Trophoblast cell (in vitro differentiated cells and primary cell): ENCODE measurements around the gene HOTAIR.
A peak's percentile ranks its signal among the peaks of the same experiment; 100 is the strongest.

Experiments used
- DNase-seq, 2 donors: peaks; one replicate each; pipeline ENCODE4 v3.0.0-alpha.2; 2016
- H2AFZ ChIP-seq: 2 replicates; pipeline ENCODE4 v1.6.1; 2013; ENCODE audit warnings: low read length, moderate library complexity, mild to moderate bottlenecking; ENCODE audit not compliant: insufficient read depth, poor library complexity
- H2AK5ac ChIP-seq: 2 replicates; pipeline ENCODE4 v1.6.1; 2013; ENCODE audit warnings: mild to moderate bottlenecking, low read length
- H2BK120ac ChIP-seq: 2 replicates; pipeline ENCODE4 v1.6.1; 2013; ENCODE audit warnings: low read length, mild to moderate bottlenecking, moderate library complexity; ENCODE audit not compliant: insufficient read depth, poor library complexity
- H2BK12ac ChIP-seq: 2 replicates; pipeline ENCODE4 v1.6.1; 2013; ENCODE audit warnings: mild to moderate bottlenecking, low read length, moderate library complexity
- H2BK5ac ChIP-seq: 2 replicates; pipeline ENCODE4 v1.6.1; 2013; ENCODE audit warnings: low read length, low read depth, moderate library complexity, mild to moderate bottlenecking; ENCODE audit not compliant: poor library complexity
- H3K14ac ChIP-seq: 2 replicates; pipeline ENCODE4 v1.6.1; 2013; ENCODE audit warnings: mild to moderate bottlenecking, low read length
- H3K18ac ChIP-seq: 2 replicates; pipeline ENCODE4 v1.6.1; 2013; ENCODE audit warnings: mild to moderate bottlenecking, low read length
- H3K23ac ChIP-seq: 2 replicates; pipeline ENCODE4 v1.6.1; 2013; ENCODE audit warnings: low read length
- H3K27ac ChIP-seq: 2 replicates; pipeline ENCODE4 v1.5.1; 2013; ENCODE audit warnings: low read depth, mild to moderate bottlenecking, inconsistent platforms, low read length, moderate library complexity
- H3K27me3 ChIP-seq: 2 replicates; pipeline ENCODE4 v1.6.1; 2013; ENCODE audit warnings: inconsistent platforms, mild to moderate bottlenecking, low read length, moderate library complexity; ENCODE audit not compliant: insufficient read depth
- H3K36me3 ChIP-seq, 2 experiments: 1 replicate in 1 of 2; 2 replicates in 1 of 2; pipeline ENCODE4 v1.6.1; 2013; ENCODE audit warnings: low read length in 2 of 2, mild to moderate bottlenecking in 2 of 2, moderate library complexity in 1 of 2; ENCODE audit not compliant: insufficient read depth in 2 of 2, control insufficient read depth in 1 of 2
- H3K4ac ChIP-seq: 2 replicates; pipeline ENCODE4 v1.6.1; 2013; ENCODE audit warnings: low read depth, mild to moderate bottlenecking, low read length, moderate library complexity
- H3K4me1 ChIP-seq, 2 experiments: 1 replicate in 1 of 2; 2 replicates in 1 of 2; pipeline ENCODE4 v1.6.1; 2013; ENCODE audit warnings: low read length in 2 of 2, mild to moderate bottlenecking in 2 of 2, moderate library complexity in 1 of 2; ENCODE audit not compliant: insufficient read depth in 2 of 2, control insufficient read depth in 1 of 2
- H3K4me2 ChIP-seq: 2 replicates; pipeline ENCODE4 v1.6.1; 2013; ENCODE audit warnings: inconsistent platforms, mild to moderate bottlenecking, low read length, moderate library complexity
- H3K4me3 ChIP-seq: 2 replicates; pipeline ENCODE4 v1.5.1; 2013; ENCODE audit warnings: mild to moderate bottlenecking, low read depth, low read length, inconsistent platforms
- H3K79me1 ChIP-seq: one replicate; pipeline ENCODE4 v1.6.1; 2013; ENCODE audit warnings: low read length
- H3K79me2 ChIP-seq: 2 replicates; pipeline ENCODE4 v1.6.1; 2013; ENCODE audit warnings: low read length, mild to moderate bottlenecking; ENCODE audit not compliant: control insufficient read depth, insufficient read depth, poor library complexity
- H3K9ac ChIP-seq: 2 replicates; pipeline ENCODE4 v1.6.1; 2013; ENCODE audit warnings: mild to moderate bottlenecking, low read length
- H3K9me3 ChIP-seq: 2 replicates; pipeline ENCODE4 v1.6.1; 2013; ENCODE audit warnings: low read depth, mild to moderate bottlenecking, control low read depth, inconsistent platforms, low read length; ENCODE audit not compliant: insufficient read depth
- H4K12ac ChIP-seq: 2 replicates; pipeline ENCODE4 v1.6.1; 2013; ENCODE audit warnings: low read depth, mild to moderate bottlenecking, low read length, moderate library complexity
- H4K8ac ChIP-seq: 2 replicates; pipeline ENCODE4 v1.6.1; 2013; ENCODE audit warnings: low read depth, mild to moderate bottlenecking, low read length, moderate library complexity
- H4K91ac ChIP-seq: one replicate; pipeline ENCODE4 v1.6.1; 2013; ENCODE audit warnings: low read depth, mild to moderate bottlenecking, low read length, moderate library complexity
- WGBS: extraction: QIAGEN DNeasy Blood & Tissue Kit; methylation state at CpG from one replicate; pipeline ENCODE4 v1.1.7; 2013; ENCODE audit warnings: missing lambda C conversion rate; ENCODE audit not compliant: insufficient read length, insufficient coverage; ENCODE audit errors: extremely low coverage; 5-methylcytosine and 5-hydroxymethylcytosine counted together

HOTAIR gene

GRCh38 chr12:53985994-53986685, 11.4 kb upstream of the HOTAIR start:
- H3K9me3 ChIP-seq = peaks cover 33% of the 10 kb centered on the region

GRCh38 chr12:53985692-53985993, 10.9 kb upstream of the HOTAIR start:
- no peak overlapping the region for H4K12ac ChIP-seq
- no peak overlapping the region for H2BK12ac ChIP-seq
- no peak overlapping the region for H2BK120ac ChIP-seq
- H3K14ac ChIP-seq = no peak overlapping the region
- H2BK5ac ChIP-seq = no peak overlapping the region
- no peak overlapping the region for H3K27ac ChIP-seq
- H3K9me3 ChIP-seq = peaks cover 33% of the 10 kb centered on the region
- H3K4me3 ChIP-seq = no peak overlapping the region
- DNase-seq = no peak
- peaks cover 0 to 2% of the 10 kb centered on the region in 2 experiments for H3K4me1 ChIP-seq
- no peaks in the 10 kb centered on the region for H3K36me3 ChIP-seq
- H3K23ac ChIP-seq = no peak overlapping the region
- H3K18ac ChIP-seq = no peak overlapping the region
- no peak overlapping the region for H4K91ac ChIP-seq
- no peak overlapping the region for H3K4ac ChIP-seq
- no peak overlapping the region for H4K8ac ChIP-seq
- H2AFZ ChIP-seq = no peak overlapping the region
- H2AK5ac ChIP-seq = no peak overlapping the region
- H3K27me3 ChIP-seq = peaks cover 92% of the 10 kb centered on the region
- no CpG with 5 or more reads among the region's 21 CpGs for WGBS
- no peaks in the 10 kb centered on the region for H3K79me1 ChIP-seq
- no peak overlapping the region for H3K4me2 ChIP-seq
- H3K9ac ChIP-seq = no peak overlapping the region
- no peaks in the 10 kb centered on the region for H3K79me2 ChIP-seq

More at GRCh38 chr12:53985994-53986685, 11.4 kb upstream of the HOTAIR start:
- no peak overlapping the region for H3K23ac ChIP-seq
- H2BK12ac ChIP-seq = no peak overlapping the region
- WGBS = no CpG with 5 or more reads among the region's 50 CpGs
- H2BK120ac ChIP-seq = no peak overlapping the region
- no peak overlapping the region for H2BK5ac ChIP-seq
- H3K4ac ChIP-seq = no peak overlapping the region
- no peak overlapping the region for H2AFZ ChIP-seq
- no peak overlapping the region for H4K12ac ChIP-seq
- H3K4me1 ChIP-seq = peaks cover 0 to 2% of the 10 kb centered on the region in 2 experiments
- H3K4me2 ChIP-seq = no peak overlapping the region
- H2AK5ac ChIP-seq = no peak overlapping the region
- no peak overlapping the region for H3K9ac ChIP-seq
- H3K4me3 ChIP-seq = no peak overlapping the region
- no peak overlapping the region for H4K8ac ChIP-seq
- H3K36me3 ChIP-seq = no peaks in the 10 kb centered on the region
- H3K27me3 ChIP-seq = peaks cover 92% of the 10 kb centered on the region
- peak in 1 of 2 donors; percentile 26 for DNase-seq
- no peaks in the 10 kb centered on the region for H3K79me2 ChIP-seq
- H3K79me1 ChIP-seq = no peaks in the 10 kb centered on the region
- H3K27ac ChIP-seq = no peak overlapping the region
- H4K91ac ChIP-seq = no peak overlapping the region
- no peak overlapping the region for H3K14ac ChIP-seq
- no peak overlapping the region for H3K18ac ChIP-seq

DNA sequence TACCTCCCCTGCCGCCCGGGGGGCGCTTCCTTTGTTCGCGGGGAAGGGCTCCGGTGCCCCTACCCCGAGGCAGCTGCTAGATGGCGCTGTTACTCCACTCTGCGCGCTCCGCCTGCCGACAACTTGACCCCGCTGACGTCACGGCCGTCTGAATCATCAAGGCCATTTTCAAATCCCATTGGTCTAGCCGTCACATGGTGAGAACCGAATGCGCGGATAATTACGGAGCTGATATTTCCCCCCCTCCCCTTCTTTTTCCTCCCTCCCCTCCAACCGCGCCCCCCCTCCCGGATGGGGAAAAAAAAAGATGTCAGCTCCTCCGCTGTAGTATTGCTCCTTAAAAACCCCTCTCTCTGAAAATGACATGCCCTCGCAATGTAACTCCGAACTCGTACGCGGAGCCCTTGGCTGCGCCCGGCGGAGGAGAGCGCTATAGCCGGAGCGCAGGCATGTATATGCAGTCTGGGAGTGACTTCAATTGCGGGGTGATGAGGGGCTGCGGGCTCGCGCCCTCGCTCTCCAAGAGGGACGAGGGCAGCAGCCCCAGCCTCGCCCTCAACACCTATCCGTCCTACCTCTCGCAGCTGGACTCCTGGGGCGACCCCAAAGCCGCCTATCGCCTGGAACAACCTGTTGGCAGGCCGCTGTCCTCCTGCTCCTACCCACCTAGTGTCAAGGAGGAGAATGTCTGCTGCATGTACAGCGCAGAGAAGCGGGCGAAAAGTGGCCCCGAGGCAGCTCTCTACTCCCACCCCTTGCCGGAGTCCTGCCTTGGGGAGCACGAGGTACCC, 10.3 kb upstream of the HOTAIR start, which contains the start of gene HOXC10:
Gene HOXC10, plus strand, starts transcription at position 246 of the 791 bp plus-strand sequence. Its CDS starts 114 bp downstream, at position 360.
- DNase-seq = peak; percentile 63 to 79
- H2BK5ac ChIP-seq = no peak within 1 kb of the TSS
- H3K36me3 ChIP-seq = no peaks in the 10 kb centered on the region
- no peak within 1 kb of the TSS for H3K4me2 ChIP-seq
- H3K27ac ChIP-seq = no peak within 1 kb of the TSS
- no peak within 1 kb of the TSS for H3K23ac ChIP-seq
- no peak within 1 kb of the TSS for H3K18ac ChIP-seq
- H4K8ac ChIP-seq = no peak within 1 kb of the TSS
- peaks cover 90% of the 10 kb centered on the region for H3K27me3 ChIP-seq
- H3K9me3 ChIP-seq = peaks cover 33% of the 10 kb centered on the region
- no peak within 1 kb of the TSS for H2AK5ac ChIP-seq
- no peak within 1 kb of the TSS for H3K14ac ChIP-seq
- no peak within 1 kb of the TSS for H4K12ac ChIP-seq
- no peak within 1 kb of the TSS for H2BK12ac ChIP-seq
- H3K79me1 ChIP-seq = no peaks in the 10 kb centered on the region
- no peak within 1 kb of the TSS for H3K9ac ChIP-seq
- no peak within 1 kb of the TSS for H4K91ac ChIP-seq
- no peaks in the 10 kb centered on the region for H3K79me2 ChIP-seq
- H3K4ac ChIP-seq = no peak within 1 kb of the TSS
- H2AFZ ChIP-seq = no peak within 1 kb of the TSS
- H3K4me3 ChIP-seq = no peak within 1 kb of the TSS
- peaks cover 0 to 2% of the 10 kb centered on the region in 2 experiments for H3K4me1 ChIP-seq
- no CpG with 5 or more reads among the region's 55 CpGs for WGBS
- H2BK120ac ChIP-seq = no peak within 1 kb of the TSS

DNA sequence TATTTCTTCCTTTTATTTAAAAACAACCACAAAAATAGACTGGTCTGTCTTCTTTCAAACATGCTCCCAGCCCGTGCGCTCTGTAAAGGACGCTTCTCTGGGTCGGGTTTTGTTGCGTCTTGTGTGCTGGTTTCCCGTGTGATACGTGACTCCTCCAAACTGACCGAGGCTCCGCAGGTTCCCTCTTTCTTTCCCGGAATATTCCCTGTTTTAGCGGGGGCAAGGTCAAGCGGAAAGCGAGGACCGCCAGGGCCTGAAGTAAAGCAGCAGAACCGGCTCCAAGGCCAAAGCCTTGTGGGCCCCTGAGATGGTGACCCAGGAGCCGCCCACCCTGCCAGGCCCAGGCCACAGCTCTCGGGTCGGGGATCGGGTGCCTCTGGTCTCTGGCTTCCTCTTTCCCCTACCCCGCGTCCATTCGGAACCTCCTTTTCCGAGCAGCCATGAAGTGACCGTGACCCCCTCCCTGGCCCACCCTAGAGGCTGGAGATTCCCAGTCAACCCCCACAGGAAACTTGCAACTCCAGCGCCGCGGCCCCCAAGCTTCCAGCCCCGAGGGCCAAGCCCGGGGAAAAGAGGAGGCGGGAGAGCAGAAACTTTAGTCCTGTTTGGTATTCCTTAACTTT, 9.3 kb upstream of the HOTAIR start:
- no peak for DNase-seq
- Histone ChIP-seq H3K4ac (no peak overlapping the region), H2BK120ac (no peak overlapping the region), H2BK5ac (no peak overlapping the region), H3K23ac (no peak overlapping the region), H3K14ac (no peak overlapping the region), H3K79me1 (no peaks in the 10 kb centered on the region), H3K18ac (no peak overlapping the region), H2AFZ (no peak overlapping the region), H2AK5ac (no peak overlapping the region), H3K27ac (no peak overlapping the region), H3K79me2 (no peaks in the 10 kb centered on the region), H4K8ac (no peak overlapping the region), H2BK12ac (no peak overlapping the region), H3K4me2 (no peak overlapping the region), H3K9ac (no peak overlapping the region), H4K91ac (no peak overlapping the region), H3K4me1 (peaks cover 0 to 2% of the 10 kb centered on the region in 2 experiments), H3K27me3 (peaks cover 94% of the 10 kb centered on the region), H3K4me3 (no peak overlapping the region), H3K9me3 (peaks cover 39% of the 10 kb centered on the region), H3K36me3 (no peaks in the 10 kb centered on the region), H4K12ac (no peak overlapping the region)
- WGBS = no CpG with 5 or more reads among the region's 30 CpGs
